Middle frontal gyrus (tissue), 1 donor: ENCODE results near the gene PGPEP1.
"Not testable (repeated sequence)": the region's sequence is repeated elsewhere in the genome, so short reads cannot be mapped to it uniquely, and the experiment has no call there.

Experiments used
- DNase-seq: peaks from one replicate; pipeline ENCODE4 v3.0.0-alpha.2; 2015; ENCODE audit warnings: low spot score; ENCODE audit errors: extremely low spot score

PGPEP1 gene

DNA sequence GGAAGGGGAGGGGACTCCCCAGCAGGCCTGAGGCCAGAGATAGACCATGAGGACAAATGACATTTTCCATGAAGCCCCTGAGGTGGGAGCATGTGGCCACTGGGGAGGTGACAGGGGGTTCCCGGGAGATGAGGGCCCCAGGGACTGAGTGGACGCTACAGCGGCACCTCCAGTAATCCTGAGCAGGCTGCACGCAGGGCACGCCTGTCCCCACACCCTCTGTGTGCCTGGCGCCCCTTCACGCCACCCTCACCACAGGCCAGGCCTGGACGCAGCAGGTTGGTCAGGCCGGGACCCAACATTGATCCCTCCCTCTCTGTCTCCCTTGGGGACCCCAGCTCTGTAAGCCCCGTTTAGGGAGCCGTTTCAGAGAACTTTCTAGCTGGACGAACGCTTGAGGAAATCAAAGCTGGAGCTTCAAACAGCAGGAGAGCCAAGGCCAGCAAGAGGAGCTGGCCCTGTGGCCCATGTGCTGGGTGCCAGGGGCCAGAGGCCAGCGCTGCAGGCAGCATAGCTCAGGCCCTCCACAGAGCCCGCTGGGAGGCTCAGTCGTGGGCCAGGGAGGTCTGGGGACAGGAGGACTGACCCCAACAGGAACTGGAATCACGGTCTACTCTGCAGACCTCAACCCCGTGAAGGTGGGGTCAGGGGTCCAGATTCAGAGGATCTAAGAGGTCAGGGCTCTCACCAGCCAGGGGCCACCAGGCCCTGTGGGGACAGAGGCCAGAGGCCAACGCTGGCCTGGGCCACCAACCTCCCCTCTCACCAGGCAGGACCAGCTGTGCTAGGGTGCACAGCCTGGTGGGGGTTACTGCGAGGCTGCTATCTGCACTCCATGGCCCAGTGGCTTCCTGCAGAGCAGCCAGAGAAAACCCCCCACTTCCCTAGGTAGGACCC is 32.1 kb upstream of the PGPEP1 start:
- no peak for DNase-seq

GRCh38 chr19:18308948-18309325 is 31.5 kb upstream of the PGPEP1 start:
- DNase-seq, result no peak

DNA sequence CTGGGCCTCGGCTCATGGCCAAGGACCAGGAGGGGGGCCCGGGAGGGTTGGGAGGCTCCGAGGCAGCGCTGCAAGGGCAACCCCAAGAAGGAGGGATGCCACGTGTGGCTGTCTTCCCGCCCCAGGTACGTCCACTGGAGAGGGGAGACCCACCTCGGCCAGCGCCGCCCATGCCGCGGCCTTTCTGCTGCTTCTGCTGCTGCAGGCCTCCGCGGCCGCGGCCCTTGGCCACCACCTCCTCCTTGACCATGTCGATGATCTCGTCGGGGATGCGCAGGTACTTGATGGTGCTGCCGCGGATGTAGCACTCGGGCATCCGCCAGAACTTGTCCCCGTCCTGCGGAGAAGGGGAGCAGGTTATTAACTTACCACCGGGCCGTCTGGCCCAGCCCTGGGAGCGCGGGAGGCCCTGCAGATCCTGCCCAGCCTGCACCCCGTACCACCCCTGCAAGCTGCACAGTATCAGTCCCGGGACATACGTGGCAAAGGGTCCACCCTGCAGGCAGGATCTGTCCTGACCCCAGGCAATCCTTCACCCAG is 30.8 kb upstream of the PGPEP1 start:
- no peak for DNase-seq

GRCh38 chr19:18310118-18310909 is 30.1 kb upstream of the PGPEP1 start:
- no peak for DNase-seq

- DNase-seq, result no peak
Measured at GRCh38 chr19:18310966-18311365, 29.4 kb upstream of the PGPEP1 start.

- DNase-seq, result no peak
Measured at GRCh38 chr19:18311502-18312091, 28.8 kb upstream of the PGPEP1 start.

- DNase-seq, result no peak
Measured at GRCh38 chr19:18312092-18312534, 28.3 kb upstream of the PGPEP1 start.

GRCh38 chr19:18313398-18313797 is 27.0 kb upstream of the PGPEP1 start:
- no peak for DNase-seq

GRCh38 chr19:18317961-18318800 is 22.2 kb upstream of the PGPEP1 start:
- DNase-seq, result no peak

DNA sequence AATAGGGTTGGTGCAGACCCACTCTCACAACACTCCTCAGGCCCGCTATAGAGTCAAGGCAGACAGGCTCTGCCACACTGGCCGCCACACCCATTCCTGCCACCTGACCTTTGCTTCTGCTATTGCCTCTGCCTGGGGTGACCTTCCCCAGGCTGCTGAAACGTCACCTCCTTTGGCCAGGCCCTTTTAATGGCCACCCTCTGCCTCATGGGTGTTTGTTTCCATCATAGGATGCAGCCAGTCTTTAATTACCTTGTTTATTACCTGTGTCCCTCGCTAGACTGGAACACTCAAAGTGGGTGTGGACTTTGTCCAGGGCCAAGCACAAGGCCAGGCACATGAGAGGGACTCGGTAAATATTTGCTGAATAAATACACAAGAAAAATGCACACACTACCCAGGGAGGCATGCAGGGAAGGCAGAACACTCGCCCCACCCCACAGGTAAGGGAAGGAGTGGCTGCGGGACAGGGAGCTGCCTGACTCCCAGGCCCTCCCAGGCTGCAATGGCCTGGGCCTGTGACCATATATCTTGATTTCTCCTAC is 20.7 kb upstream of the PGPEP1 start:
- no peak for DNase-seq

GRCh38 chr19:18320865-18321733 is 19.3 kb upstream of the PGPEP1 start:
- DNase-seq, result no peak

DNA sequence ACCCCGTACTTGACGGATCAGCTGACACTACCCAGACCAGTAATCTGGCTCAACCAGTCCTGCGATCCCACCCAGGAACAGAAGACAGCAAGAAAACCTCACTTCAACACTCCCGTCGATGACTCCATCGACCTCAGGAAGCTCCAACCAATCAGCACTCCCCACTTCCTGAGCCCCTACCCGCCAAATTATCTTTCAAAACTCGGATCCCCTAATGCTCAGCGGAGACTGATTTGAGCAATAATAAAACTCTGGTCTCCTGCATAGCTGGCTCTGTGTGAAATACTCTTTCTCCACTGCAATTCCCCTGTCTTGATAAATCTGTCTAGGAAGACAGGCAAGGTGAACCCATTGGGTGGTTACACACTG is 18.7 kb upstream of the PGPEP1 start:
- no peak for DNase-seq

DNA sequence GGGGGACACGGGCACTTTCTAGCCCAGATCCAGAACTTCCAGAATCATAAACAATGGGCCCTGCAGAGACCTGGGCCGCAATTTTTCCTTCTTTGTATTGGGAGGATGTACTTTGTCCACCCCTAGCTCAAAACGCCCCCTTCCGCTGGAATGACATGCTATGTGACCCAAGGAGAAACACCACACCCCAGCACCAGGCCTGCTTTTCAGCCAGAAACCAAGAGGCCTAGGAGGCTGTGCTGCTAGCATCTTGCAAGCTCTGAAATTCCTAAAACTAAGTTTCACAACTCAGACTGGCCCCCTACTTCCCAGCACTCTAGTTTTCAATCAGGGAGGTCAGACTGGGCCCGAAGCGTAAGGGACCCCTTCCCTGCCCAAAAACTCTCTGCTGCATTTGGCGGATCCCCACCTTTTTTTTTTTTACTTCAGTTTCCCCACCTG is 18.1 kb upstream of the PGPEP1 start:
- no peak for DNase-seq

DNA sequence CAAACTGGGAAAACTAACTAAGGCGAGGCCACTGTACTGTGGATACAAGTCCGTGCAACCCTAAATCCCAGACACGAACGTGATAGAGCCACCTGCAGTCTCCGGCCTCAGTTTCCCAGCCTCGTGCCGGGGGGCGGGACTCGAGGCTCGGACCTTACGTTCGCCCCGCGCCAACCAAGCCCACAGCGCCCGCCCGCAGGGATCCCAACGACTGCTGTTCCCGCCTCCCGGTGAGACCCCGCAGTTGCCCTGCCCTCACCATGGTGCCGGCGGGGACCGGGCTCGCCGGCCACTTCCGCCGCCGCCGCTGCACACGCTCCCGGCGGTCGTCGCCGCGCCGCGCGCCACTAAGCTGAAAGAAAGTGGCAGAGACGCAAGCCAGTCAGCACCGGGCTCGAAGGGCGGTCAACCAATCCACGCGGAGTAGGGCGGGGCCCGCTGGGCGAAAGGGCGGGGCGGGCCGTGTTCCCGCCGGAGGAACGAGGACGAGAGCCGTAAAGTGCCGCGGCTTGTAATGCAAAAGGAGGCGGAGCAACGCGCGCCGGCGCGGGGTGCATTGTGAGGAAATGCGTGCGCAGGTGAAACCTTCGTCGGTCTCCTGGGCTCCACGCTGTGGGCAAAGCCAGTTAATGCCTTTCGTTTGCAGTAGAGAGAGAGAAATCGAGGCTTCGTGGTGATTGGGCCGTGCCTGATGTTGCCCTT is 17.5 kb upstream of the PGPEP1 start, which contains the start of gene LSM4:
Gene LSM4, minus strand, starts transcription at position 318 of the 702 bp plus-strand sequence. Its CDS starts 56 bp downstream, at position 262.
- DNase-seq, result peak; percentile 97

DNA sequence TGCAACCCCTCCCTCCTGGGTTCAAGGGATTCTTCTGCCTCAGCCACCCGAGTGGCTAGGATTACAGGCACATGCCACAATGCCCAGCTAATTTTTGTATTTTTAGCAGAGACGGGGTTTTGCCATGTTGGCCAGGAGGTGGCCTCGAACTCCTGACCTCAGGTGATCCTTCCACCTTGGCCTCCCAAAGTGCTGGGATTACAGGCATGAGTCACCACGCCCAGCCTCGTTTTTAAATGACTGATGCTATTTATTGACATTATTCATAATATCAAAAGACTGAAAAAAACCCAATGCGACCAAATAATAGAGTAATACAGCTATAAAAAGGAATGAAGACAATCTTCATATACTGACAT is 16.0 kb upstream of the PGPEP1 start:
- DNase-seq, result not testable (repeated sequence)

DNA sequence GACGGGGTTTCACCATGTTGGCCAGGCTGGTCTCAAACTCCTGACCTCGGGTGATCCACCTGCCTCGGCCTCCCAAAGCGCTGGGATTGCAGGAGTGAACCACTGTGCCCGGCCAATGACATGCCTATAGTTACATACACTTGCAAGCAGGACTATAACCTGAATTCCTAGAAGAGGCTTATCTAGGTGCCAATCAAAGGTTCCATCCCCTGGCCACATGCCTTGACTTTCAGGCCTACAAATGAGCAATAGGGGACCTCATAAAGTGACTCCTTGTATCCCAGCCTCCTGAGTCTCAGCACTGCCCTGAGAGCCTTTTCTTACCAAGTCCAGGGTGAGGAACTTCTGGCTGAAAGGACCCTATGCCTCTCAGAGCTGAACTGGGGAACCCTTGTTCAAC is 13.6 kb upstream of the PGPEP1 start:
- DNase-seq, result no peak

- peak; percentile 88 for DNase-seq
Measured at GRCh38 chr19:18328340-18329034, 11.9 kb upstream of the PGPEP1 start.

GRCh38 chr19:18329035-18329376 is 11.4 kb upstream of the PGPEP1 start:
- no peak for DNase-seq
